KOPT-K1 (cell line): ENCODE data around the gene CTTNBP2.

Source experiments
- H3K27ac ChIP-seq: fragments of 200-600 bp; sonication (generic); 2 replicates; pipeline ENCODE4 v1.5.1; 2016; ENCODE audit warnings: antibody characterized with exemption, mild to moderate bottlenecking, low read depth, low read length; ENCODE audit not compliant: poor library complexity, severe bottlenecking
- H3K36me3 ChIP-seq: fragments of 200-600 bp; sonication (generic); 2 replicates; pipeline ENCODE4 v1.5.1; 2017; ENCODE audit warnings: antibody characterized with exemption, mild to moderate bottlenecking, low read length, moderate library complexity; ENCODE audit not compliant: insufficient read depth
- H3K9me3 ChIP-seq: fragments of 200-600 bp; sonication (generic); 2 replicates; pipeline ENCODE4 v1.5.1; 2017; ENCODE audit warnings: antibody characterized with exemption, low read length, mild to moderate bottlenecking; ENCODE audit not compliant: insufficient read depth, poor library complexity, severe bottlenecking

The CTTNBP2 gene

GRCh38 chr7:117769085-117769484 is 104.2 kb downstream of the CTTNBP2 start:
- no peak overlapping the region for H3K27ac ChIP-seq
- no peaks in the 10 kb centered on the region for H3K9me3 ChIP-seq
- no peaks in the 10 kb centered on the region for H3K36me3 ChIP-seq

- Histone ChIP-seq H3K9me3 (no peaks in the 10 kb centered on the region), H3K27ac (no peak overlapping the region), H3K36me3 (no peaks in the 10 kb centered on the region)
Measured at GRCh38 chr7:117767951-117768350, 105.3 kb downstream of the CTTNBP2 start.

GRCh38 chr7:117766913-117767312 is 106.3 kb downstream of the CTTNBP2 start:
- H3K9me3 ChIP-seq, result no peaks in the 10 kb centered on the region
- no peaks in the 10 kb centered on the region for H3K36me3 ChIP-seq

DNA sequence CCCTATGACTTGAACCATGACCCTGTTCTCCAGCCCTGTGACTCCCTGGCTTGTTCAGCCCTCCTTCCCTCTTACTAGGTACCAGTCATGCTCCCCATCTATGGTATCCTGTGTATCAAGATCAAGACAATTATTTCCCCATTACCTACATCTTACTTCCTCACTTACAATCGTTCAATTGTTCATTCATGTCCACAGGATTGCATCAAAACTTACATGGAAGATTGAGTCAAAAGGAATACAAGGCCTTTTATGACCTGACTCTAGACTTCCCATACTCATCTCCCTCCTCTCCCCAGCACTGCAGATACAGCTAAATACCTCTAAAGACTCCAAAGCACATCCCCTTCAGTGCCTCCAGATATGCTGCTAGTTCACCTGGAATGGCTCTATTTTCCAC is 109.2 kb downstream of the CTTNBP2 start:
- H3K36me3 ChIP-seq, result no peaks in the 10 kb centered on the region
- no peak overlapping the region for H3K27ac ChIP-seq
- no peaks in the 10 kb centered on the region for H3K9me3 ChIP-seq

More at GRCh38 chr7:117766913-117767312, 106.3 kb downstream of the CTTNBP2 start:
- no peak overlapping the region for H3K27ac ChIP-seq

GRCh38 chr7:117762055-117762454 is 111.2 kb downstream of the CTTNBP2 start:
- no peaks in the 10 kb centered on the region for H3K9me3 ChIP-seq
- H3K27ac ChIP-seq, result no peak overlapping the region
- H3K36me3 ChIP-seq, result no peaks in the 10 kb centered on the region

DNA sequence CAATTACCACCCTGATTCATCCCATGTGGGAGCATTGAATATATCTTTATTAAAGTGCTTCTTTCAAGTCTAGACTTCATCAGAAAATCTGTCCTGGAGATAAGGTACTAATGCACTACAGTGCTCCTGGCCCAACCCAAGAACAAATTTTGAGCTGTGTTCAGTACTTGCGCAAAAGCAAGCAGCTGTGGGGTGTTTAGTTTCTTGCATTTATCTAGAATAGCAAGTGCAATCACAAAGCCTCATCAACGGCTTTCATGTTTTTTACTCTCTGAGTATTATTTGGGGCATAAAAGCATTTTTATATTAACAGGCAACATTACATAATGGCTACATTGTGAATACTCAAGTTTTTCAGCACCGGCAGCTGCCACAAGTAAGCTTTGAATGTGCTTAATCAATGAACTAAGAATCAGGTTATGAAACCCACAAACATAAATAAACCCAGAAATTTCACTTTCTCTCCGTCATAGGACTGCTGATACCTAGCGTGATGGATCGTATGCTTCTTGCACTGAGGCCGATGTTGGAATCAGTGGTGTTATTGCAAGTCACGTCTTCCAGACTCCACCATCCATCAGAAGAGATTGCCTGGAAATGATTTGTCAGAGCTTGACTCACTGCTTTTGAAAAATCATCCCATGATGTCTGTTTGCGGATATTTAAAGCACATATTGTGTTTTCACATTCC is 113.1 kb downstream of the CTTNBP2 start:
- Histone ChIP-seq H3K27ac (no peak overlapping the region), H3K36me3 (no peaks in the 10 kb centered on the region), H3K9me3 (no peaks in the 10 kb centered on the region)

DNA sequence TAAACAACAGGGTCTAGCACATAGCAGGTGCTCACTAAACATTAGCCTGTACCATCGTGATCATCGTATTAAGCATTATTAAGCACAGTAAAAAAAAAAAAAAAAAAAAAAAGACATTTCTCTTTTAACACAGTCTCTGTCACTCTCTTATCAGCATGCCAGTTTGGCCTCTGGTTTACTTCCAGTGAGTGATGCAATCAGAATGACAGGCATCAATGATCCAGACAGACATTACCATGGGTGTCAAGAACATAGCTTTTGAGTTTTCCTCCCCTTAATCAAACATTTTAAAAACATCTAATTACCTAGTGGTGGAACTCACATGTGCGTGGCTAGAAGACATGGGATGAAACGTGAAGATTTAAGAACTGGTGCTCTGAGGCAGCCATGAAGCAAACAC is 115.8 kb downstream of the CTTNBP2 start:
- Histone ChIP-seq H3K27ac (no peak overlapping the region), H3K9me3 (no peaks in the 10 kb centered on the region), H3K36me3 (no peaks in the 10 kb centered on the region)

DNA sequence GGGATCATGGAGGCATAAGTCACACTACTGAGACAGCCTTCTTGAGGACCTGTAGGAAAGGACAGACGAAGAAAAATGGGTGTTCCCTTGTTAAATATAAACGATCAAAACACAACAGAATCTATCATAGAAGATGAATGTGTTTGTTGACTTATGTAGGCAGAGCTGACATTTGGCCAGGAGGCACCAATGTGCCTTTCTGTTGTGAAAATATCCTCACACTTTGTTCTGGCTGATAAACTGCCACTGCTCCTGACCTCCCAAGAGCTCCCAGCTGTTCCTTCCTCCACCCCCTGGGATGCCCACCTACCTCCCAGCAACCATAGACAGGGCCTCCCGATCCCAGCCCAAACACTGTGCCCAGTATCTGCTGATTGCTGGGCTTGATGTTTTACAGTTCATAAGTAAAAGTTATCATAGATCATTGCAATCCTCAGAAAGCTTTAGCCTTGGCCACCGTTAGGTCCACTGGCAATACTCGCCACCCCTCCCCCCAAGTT is 116.6 kb downstream of the CTTNBP2 start:
- H3K36me3 ChIP-seq, result no peaks in the 10 kb centered on the region

DNA sequence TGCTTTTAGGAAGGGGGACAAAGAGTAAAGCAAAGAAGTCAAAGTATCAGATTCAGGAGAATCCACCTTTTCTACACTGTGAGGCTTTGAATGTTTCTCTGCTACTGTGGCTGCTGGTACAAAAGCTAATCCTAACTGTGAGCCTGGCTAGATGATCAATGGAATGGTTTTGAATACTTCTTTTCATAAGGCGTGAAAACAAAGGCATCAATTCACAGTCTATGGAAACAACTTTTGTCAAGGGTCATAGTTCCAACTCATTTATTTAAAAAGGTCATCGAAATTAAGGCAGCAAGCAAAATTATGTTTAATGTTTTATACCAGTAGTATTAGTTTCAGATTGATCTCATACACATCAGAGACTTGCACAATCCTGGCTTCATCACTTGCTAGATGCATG is 118.1 kb downstream of the CTTNBP2 start:
- Histone ChIP-seq H3K36me3 (no peaks in the 10 kb centered on the region), H3K9me3 (no peaks in the 10 kb centered on the region), H3K27ac (no peak overlapping the region)

More for the DNA sequence above, 116.6 kb downstream of the CTTNBP2 start:
- Histone ChIP-seq H3K9me3 (no peaks in the 10 kb centered on the region), H3K27ac (no peak overlapping the region)

DNA sequence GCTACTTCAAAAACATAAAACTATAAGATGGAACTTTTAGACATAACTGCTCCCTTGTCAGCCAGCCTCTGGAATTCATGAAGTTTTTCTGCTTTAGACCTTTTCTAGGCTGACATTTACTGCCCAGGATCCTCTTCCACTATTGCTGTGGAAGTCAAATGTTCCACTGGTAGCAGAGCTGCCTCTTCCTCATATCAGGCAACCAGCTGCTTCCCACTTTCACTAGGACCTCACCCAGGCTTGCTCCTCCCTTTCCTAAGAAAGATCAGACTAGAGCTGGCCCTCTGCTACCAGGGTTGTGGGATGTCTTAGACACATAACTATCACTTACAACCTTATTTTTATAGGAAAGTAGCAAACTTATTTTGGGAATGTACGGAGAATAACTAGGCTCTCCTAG is 121.5 kb downstream of the CTTNBP2 start:
- H3K36me3 ChIP-seq, result no peaks in the 10 kb centered on the region
- no peak overlapping the region for H3K27ac ChIP-seq
- no peaks in the 10 kb centered on the region for H3K9me3 ChIP-seq

DNA sequence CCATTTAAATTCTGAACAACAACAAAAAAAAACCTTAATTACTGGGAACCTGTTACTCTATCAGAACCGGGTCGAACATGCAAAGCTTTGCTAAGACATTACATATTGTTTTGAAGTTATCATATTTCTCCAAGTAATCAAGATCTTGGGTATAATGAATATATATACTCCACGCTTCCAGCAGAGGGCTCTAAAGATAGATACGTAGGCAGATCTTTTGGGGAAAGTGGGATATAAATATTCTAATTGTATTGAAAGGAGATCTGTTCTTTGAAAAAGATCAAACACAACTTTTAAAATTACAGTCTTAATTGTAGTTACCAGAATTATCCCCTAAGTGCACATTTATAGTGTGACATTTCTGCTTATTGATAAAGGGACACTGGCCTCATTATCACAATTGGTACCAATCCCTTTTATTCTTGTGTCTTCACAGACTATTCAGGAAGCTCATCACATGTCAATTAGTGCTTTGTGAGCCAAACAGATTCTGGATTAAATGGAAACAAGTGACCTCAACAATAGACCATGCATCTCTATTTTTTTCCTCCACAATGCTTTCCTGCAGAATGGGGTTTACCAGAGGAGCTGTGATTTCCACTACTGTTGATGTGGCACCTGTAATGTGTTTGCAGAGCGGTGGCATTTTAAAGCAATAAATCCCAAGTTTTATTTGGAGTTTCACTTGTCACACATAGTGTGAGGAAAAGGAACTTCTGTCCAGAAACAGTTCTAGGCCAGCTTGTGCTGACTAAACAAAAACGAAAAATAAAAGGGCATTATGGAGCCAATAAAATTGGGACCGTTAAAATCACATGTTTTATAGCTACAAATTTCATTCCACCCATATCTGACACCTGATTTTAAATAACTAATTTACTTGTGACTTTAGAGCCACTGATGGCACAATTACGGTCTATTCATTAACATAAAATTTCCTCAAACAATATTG is 122.4 kb downstream of the CTTNBP2 start:
- Histone ChIP-seq H3K36me3 (no peaks in the 10 kb centered on the region), H3K9me3 (no peaks in the 10 kb centered on the region), H3K27ac (no peak overlapping the region)

DNA sequence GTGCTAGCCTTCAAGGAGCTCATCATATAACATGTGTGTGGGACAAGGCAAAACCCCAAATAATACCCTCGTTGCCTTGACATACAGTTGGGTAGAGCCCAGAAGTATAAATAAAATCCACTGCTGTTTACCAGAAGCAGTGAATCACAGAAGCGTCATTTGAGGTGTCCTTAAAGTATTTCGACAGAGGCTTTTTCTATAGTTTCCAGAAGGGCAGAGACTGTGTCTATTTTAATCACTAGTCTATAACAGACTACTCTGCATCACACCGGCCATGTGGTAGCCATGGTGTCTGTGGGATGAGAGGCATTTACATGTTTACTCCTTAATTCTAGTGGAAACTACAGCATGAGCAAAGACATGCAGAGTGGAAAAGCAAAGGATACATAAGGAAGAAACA is 131.3 kb downstream of the CTTNBP2 start:
- no peak overlapping the region for H3K27ac ChIP-seq
- H3K9me3 ChIP-seq, result no peaks in the 10 kb centered on the region
- H3K36me3 ChIP-seq, result no peaks in the 10 kb centered on the region

DNA sequence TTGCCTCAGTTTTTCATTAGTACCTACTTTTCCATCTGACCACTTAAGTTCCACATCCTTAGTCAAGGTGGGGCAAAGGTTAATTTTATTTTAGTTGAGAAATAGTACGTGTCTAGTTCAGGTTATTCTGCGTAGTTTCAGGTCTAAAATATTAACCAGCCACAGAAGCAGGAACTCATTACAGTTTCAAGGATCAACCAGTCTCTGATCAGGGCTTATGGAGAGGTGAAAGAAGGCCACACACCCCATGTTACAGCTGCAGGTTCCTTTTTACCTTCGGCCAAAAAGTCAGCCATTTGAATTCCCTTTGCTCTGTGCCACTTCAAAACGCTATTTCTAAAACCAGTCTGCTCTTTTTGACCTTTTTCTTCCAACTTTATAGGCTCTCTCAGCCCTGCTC is 134.2 kb downstream of the CTTNBP2 start:
- Histone ChIP-seq H3K27ac (no peak overlapping the region), H3K36me3 (no peaks in the 10 kb centered on the region), H3K9me3 (no peaks in the 10 kb centered on the region)

GRCh38 chr7:117737926-117738325 is 135.3 kb downstream of the CTTNBP2 start:
- no peaks in the 10 kb centered on the region for H3K36me3 ChIP-seq

GRCh38 chr7:117731455-117731854 is 141.8 kb downstream of the CTTNBP2 start:
- Histone ChIP-seq H3K27ac (no peak overlapping the region), H3K36me3 (no peaks in the 10 kb centered on the region), H3K9me3 (no peaks in the 10 kb centered on the region)

More at GRCh38 chr7:117737926-117738325, 135.3 kb downstream of the CTTNBP2 start:
- Histone ChIP-seq H3K27ac (no peak overlapping the region), H3K9me3 (no peaks in the 10 kb centered on the region)
